ENCODE measurements around the gene MRPL34.

The MRPL34 gene

DNA sequence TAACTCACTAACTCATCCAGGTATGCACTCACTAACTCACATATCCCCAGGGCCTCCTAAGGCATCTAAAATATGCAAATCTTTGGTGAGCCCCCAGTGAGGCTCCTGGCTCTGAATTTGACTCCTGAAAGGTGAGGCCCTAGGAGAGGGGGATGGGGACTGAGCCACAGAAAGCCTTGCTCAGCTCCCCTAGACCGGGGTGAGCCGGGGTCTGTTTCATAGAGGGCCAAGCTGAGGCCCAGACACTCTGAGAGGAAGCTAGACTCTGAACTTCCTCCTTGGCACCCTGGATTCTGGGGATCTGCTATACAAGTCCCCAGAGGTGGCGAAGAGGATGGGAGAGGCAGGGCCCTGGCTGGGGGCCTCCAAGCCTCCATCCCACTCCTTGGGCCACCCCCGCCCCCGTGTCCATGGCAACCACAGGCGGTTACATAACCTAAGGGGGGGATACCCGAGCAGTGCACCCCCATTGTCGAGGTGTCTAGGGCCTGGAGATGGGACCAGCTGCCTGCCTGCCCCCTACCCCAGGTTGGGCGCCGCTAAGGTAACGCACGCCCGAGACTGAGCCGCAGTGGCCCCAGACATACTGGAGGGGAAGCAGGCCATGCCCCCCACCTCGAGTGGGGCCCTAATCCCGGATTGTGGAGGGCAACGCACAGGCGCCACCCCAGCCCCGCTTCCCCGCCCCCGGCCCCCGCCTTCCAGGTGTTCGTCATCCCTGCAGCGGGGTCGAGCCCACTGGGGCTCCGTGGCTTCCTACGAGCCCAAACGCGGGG, 3.1 kb upstream of the MRPL34 start:
- H3K4me1 ChIP-seq (ENCODE audit: control insufficient read depth, insufficient read depth, low read length) = peaks cover 46% of the 10 kb centered on the region
- peak overlapping the region; percentile 75 to 82 for H3K4me3 ChIP-seq (ENCODE audit: low read length in 2 of 2)
- peaks cover 3 to 9% of the 10 kb centered on the region in 2 donors for H3K36me3 ChIP-seq (ENCODE audit: control insufficient read depth in 2 of 2, insufficient read depth in 2 of 2, low read length in 2 of 2)
- no peaks in the 10 kb centered on the region for H3K27me3 ChIP-seq (ENCODE audit: control insufficient read depth in 1 of 2, insufficient read depth in 2 of 2, low read length in 2 of 2)
- H3K9ac ChIP-seq (ENCODE audit: low read length in 2 of 2) = peak overlapping the region; percentile 68 to 81
- H3K9me3 ChIP-seq (ENCODE audit: control insufficient read depth in 2 of 2, low read length in 2 of 2) = no peaks in the 10 kb centered on the region
- peak overlapping the region; percentile 90 for H3K27ac ChIP-seq (ENCODE audit: low read length)

DNA sequence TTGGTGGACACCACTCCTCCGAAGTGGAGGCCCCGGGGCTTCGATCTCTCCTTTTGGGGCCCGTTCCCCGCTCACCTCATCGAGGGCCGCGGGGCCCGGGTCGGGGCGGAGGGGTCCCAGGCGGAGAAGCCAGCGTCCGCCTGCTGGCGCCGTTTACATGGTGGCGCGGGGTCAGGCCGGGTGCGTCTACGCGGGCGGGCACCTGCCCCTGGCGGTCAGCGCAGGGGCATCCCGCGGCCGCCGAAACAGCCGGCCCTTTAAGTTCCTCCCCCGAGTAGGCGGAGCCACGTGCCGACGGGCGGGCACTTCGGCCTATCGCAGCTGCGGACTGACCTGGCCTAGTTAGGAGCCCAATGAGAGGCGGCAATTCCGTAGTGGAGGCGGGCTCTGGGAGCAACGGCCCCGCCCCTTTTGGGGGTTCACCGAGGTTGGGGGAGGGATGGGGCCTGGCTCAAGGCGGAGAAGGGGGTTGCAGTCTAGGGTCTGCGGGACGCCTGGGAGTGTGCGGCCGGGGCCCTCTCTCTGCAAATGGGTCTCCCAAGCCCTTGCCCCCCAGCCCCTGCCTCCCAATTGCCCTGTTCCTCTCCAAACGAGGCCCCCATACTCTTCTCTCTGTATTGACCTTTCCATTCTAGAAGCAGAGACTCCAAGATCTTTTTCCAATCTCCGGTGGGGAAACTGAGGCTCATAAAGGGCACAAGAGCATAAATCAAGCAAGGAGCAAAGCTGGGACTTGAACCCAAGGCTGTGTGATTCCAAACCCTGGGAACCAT, 2.3 kb upstream of the MRPL34 start, which contains the start of gene ABHD8:
Gene ABHD8, minus strand, starts transcription at position 259 of the 773 bp plus-strand sequence. CDS start 1,809 bp downstream, outside the sequence.
- peaks cover 48% of the 10 kb centered on the region for H3K4me1 ChIP-seq (ENCODE audit: control insufficient read depth, insufficient read depth, low read length)

DNA sequence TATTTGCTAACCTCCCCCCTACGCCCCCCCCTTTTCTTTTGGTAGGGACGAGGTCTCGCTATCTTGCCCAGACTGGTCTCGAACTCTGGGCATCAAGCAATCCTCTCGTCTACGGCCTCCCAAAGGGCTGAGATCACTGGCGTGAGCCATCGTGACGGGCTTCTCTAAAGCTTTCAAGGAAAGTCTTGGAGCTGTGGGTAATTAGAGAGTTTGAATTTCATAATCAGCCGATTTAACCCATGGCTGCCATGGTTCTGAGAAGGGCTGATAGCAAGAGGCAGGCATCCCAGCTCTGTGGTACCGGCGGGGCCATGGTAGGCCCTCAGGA, 1.8 kb upstream of the MRPL34 start:
- H3K27me3 ChIP-seq (ENCODE audit: control insufficient read depth in 1 of 2, insufficient read depth in 2 of 2, low read length in 2 of 2) = no peaks in the 10 kb centered on the region
- peak overlapping the region; percentile 44 to 73 for H3K9ac ChIP-seq (ENCODE audit: low read length in 2 of 2)
- peaks cover 48% of the 10 kb centered on the region for H3K4me1 ChIP-seq (ENCODE audit: control insufficient read depth, insufficient read depth, low read length)
- H3K9me3 ChIP-seq (ENCODE audit: control insufficient read depth in 2 of 2, low read length in 2 of 2) = no peaks in the 10 kb centered on the region
- peak overlapping the region; percentile 90 for H3K27ac ChIP-seq (ENCODE audit: low read length)
- peak overlapping the region; percentile 23 to 82 for H3K4me3 ChIP-seq (ENCODE audit: low read length in 2 of 2)
- H3K36me3 ChIP-seq (ENCODE audit: control insufficient read depth in 2 of 2, insufficient read depth in 2 of 2, low read length in 2 of 2) = peaks cover 0 to 3% of the 10 kb centered on the region in 2 donors

More for the DNA sequence above, 2.3 kb upstream of the MRPL34 start, which contains the start of gene ABHD8:
- Histone ChIP-seq H3K4me3 (ENCODE audit: low read length in 2 of 2) (peak within 1 kb of the TSS; percentile 75 to 82), H3K27me3 (ENCODE audit: control insufficient read depth in 1 of 2, insufficient read depth in 2 of 2, low read length in 2 of 2) (no peaks in the 10 kb centered on the region), H3K9ac (ENCODE audit: low read length in 2 of 2) (peak within 1 kb of the TSS; percentile 73 to 81), H3K27ac (ENCODE audit: low read length) (peak within 1 kb of the TSS; percentile 90), H3K36me3 (ENCODE audit: control insufficient read depth in 2 of 2, insufficient read depth in 2 of 2, low read length in 2 of 2) (peaks cover 1 to 5% of the 10 kb centered on the region in 2 donors), H3K9me3 (ENCODE audit: control insufficient read depth in 2 of 2, low read length in 2 of 2) (no peaks in the 10 kb centered on the region)

DNA sequence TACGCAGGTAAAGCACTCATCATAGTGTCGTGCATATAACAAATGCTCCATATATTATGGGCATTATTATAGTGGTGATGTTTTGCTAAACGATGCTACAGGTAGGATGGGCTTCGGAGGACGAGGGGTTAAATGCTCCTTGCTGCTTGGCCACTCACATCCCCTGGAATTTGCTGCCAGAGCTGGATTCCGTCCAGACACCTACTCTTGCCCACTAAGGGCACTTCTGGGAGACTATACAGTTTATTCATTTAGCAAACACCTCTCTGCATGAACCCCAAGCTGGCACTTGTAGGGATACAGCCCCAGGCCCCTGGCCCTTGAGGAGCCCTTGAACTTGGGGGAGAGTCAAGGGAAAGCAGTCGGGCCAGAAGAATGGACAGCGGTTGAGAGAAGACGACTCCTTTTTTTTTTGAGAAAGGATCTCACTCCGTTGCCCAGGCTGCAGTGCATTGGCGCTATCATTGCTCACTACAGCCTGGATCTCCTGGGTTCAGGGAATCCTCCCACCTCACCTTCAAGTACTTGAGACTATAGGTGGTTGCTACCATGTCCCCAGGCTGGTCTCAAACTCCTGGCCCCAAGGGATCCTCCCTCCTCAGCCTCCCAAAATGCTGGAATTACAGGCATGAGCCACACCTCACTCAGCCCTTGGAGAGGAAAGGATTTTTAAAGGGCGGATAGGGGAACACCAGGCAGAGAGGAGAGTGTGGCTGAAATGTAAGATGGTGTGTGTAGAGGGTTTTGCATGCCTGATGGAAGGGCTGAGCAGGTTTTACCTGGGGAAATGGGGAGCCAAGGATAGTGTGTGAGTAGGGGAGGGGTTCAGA, 1.1 kb upstream of the MRPL34 start:
- Histone ChIP-seq H3K27ac (ENCODE audit: low read length) (peak overlapping the region; percentile 90), H3K9me3 (ENCODE audit: control insufficient read depth in 2 of 2, low read length in 2 of 2) (no peaks in the 10 kb centered on the region), H3K4me3 (ENCODE audit: low read length in 2 of 2) (peak overlapping the region; percentile 23 to 91)

DNA sequence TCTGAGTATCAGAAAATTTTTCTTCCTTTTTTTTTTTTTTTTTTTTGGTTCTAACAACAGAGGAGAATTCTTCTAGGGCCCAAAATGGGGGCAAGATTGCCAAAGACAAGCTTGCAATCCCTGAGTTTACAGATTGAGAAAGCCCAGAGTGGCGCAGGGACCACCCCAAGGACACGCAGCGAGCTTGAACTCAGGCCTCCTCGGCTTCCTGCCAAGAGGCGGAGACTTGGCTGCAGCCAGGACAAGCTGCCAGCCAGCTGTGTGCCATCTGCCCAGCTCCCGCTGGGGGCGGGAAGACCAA, 506 bp upstream of the MRPL34 start:
- peak overlapping the region; percentile 90 for H3K27ac ChIP-seq (ENCODE audit: low read length)
- H3K4me3 ChIP-seq (ENCODE audit: low read length in 2 of 2) = peak overlapping the region; percentile 86 to 91
- peak overlapping the region; percentile 44 to 47 for H3K9ac ChIP-seq (ENCODE audit: low read length in 2 of 2)
- no peaks in the 10 kb centered on the region for H3K27me3 ChIP-seq (ENCODE audit: control insufficient read depth in 1 of 2, insufficient read depth in 2 of 2, low read length in 2 of 2)
- no peaks in the 10 kb centered on the region for H3K9me3 ChIP-seq (ENCODE audit: control insufficient read depth in 2 of 2, low read length in 2 of 2)
- peaks cover 0 to 3% of the 10 kb centered on the region in 2 donors for H3K36me3 ChIP-seq (ENCODE audit: control insufficient read depth in 2 of 2, insufficient read depth in 2 of 2, low read length in 2 of 2)
- H3K4me1 ChIP-seq (ENCODE audit: control insufficient read depth, insufficient read depth, low read length) = peaks cover 57% of the 10 kb centered on the region

More for the DNA sequence above, 1.1 kb upstream of the MRPL34 start:
- H3K9ac ChIP-seq (ENCODE audit: low read length in 2 of 2) = peak overlapping the region; percentile 44 to 73
- peaks cover 0 to 3% of the 10 kb centered on the region in 2 donors for H3K36me3 ChIP-seq (ENCODE audit: control insufficient read depth in 2 of 2, insufficient read depth in 2 of 2, low read length in 2 of 2)
- H3K4me1 ChIP-seq (ENCODE audit: control insufficient read depth, insufficient read depth, low read length) = peaks cover 51% of the 10 kb centered on the region
- H3K27me3 ChIP-seq (ENCODE audit: control insufficient read depth in 1 of 2, insufficient read depth in 2 of 2, low read length in 2 of 2) = no peaks in the 10 kb centered on the region

DNA sequence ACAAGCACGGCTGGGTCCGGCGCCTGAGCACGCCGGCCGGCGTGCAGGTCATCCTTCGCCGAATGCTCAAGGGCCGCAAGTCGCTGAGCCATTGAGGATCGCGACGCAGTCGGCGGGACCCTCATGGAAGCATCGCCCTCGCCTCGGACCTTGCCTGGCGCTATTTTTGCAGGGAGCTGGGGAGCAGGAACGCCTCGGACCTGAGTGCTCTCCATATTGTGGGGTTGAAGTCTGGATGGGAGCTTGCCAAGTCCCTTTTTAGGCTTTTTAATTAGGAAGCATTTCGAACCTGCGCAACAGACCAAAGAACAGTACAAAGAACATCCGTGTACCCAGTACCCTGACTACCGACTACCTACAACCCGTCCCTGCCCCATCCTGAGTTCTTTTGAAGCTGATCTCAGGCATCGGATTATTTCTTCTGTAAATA, 628 bp downstream of the MRPL34 start:
- Histone ChIP-seq H3K36me3 (ENCODE audit: control insufficient read depth in 2 of 2, insufficient read depth in 2 of 2, low read length in 2 of 2) (no peaks in the 10 kb centered on the region), H3K9me3 (ENCODE audit: control insufficient read depth in 2 of 2, low read length in 2 of 2) (no peaks in the 10 kb centered on the region), H3K27ac (ENCODE audit: low read length) (peak overlapping the region; percentile 90), H3K9ac (ENCODE audit: low read length in 2 of 2) (peak overlapping the region; percentile 83 to 86), H3K27me3 (ENCODE audit: control insufficient read depth in 1 of 2, insufficient read depth in 2 of 2, low read length in 2 of 2) (no peaks in the 10 kb centered on the region), H3K4me1 (ENCODE audit: control insufficient read depth, insufficient read depth, low read length) (peaks cover 64% of the 10 kb centered on the region), H3K4me3 (ENCODE audit: low read length in 2 of 2) (peak overlapping the region; percentile 86 to 91)

DNA sequence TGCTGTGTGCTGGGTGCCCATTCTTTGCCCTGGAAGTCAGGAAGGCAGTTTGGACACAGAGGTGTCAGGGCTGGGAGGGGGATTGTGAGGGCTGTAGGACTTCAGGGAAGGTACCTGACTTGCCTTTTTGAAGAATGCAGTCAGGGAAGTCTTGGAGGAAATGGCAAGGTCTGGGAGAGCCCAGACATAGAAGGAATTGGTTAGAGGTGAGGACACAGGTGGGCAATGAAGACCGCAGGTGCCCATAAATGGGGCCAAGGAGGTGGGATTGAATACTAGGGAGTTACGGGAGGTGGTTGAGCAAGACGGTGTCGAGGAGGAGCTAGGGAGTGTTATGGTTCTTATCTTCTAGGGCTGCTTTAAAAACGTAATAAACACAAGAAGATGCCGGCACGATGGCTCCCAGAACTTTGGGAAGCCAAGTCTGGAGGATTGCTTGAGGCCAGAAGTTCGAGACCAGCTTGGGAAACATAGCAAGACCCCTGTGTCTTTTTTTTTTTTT, 2.3 kb downstream of the MRPL34 start:
- peaks cover 0 to 2% of the 10 kb centered on the region in 2 donors for H3K36me3 ChIP-seq (ENCODE audit: control insufficient read depth in 2 of 2, insufficient read depth in 2 of 2, low read length in 2 of 2)
- H3K9me3 ChIP-seq (ENCODE audit: control insufficient read depth in 2 of 2, low read length in 2 of 2) = no peaks in the 10 kb centered on the region
- no peaks in the 10 kb centered on the region for H3K27me3 ChIP-seq (ENCODE audit: control insufficient read depth in 1 of 2, insufficient read depth in 2 of 2, low read length in 2 of 2)
- peaks cover 58% of the 10 kb centered on the region for H3K4me1 ChIP-seq (ENCODE audit: control insufficient read depth, insufficient read depth, low read length)
- no peak overlapping the region for H3K9ac ChIP-seq (ENCODE audit: low read length in 2 of 2)
- H3K27ac ChIP-seq (ENCODE audit: low read length) = peak overlapping the region; percentile 11
- H3K4me3 ChIP-seq (ENCODE audit: low read length in 2 of 2) = no peak overlapping the region

DNA sequence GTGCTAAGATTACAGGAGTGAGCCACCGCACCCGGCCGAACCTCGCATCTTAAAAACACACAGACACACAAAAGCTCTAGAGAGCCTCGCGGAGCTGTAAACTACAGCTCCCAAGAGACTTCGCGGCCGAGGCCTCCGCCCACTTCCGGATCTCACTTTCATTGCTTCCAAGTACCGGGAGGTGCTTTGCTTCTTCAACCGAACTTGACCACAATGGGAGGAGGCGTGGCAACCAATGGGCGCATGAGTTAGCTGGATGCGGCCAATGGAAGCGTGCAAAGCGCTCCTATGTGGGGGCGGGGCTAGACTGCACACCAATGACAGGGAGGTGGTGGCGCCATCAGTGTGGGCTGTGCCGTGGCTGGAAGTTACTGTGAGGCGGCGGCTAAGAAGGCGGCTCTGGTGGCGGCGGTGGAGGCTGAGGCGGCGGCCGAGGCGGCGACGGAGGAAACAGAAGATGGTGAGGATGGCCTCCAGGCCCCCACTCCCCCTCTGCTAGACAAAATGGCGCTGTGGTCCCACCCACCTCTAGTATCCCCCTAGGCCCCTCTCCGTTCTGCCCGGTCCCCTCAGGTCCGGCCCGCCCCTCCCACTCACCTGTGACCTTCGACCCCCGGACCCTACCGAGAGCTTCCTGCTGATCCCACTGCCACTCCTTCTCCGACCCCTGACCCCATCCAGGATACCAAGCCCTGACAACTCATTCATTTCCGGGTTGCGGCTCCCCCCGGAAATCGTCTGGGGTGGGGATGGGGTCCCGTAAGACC, 3.7 kb downstream of the MRPL34 start, which contains the start of gene DDA1:
Gene DDA1, plus strand, starts transcription at position 366 of the 767 bp plus-strand sequence. Its CDS starts 92 bp downstream, at position 458.
- peaks cover 48% of the 10 kb centered on the region for H3K4me1 ChIP-seq (ENCODE audit: control insufficient read depth, insufficient read depth, low read length)
- H3K27ac ChIP-seq (ENCODE audit: low read length) = peak within 1 kb of the TSS; percentile 55
- H3K9ac ChIP-seq (ENCODE audit: low read length in 2 of 2) = peak within 1 kb of the TSS; percentile 79 to 86

DNA sequence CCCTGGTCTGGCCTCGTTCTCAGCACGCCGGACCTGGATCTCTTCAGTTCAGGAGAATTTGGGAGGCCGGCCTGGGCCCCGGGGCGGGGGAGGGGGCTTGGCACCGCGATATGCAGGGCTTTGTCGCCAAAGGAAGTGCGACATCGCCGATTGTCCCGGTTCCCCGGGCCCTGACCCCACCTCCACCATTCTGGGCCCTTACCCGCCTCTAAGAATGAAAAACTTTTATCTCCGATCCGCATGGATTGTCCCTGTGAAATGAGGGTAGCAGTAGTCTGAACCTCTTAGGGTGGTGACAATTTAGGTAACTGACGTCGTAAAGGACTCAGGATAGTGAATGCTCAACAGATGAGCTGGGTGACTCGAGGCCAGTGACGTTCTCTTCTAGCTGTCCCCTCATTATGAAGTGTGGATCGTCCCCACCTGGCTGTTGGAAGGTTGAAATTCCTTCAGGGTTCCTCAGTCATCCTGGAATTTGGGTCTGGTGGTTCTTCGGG, 4.3 kb downstream of the MRPL34 start:
- H3K9ac ChIP-seq (ENCODE audit: low read length in 2 of 2) = peak overlapping the region; percentile 79 to 86
- no peaks in the 10 kb centered on the region for H3K27me3 ChIP-seq (ENCODE audit: control insufficient read depth in 1 of 2, insufficient read depth in 2 of 2, low read length in 2 of 2)
- peaks cover 11 to 12% of the 10 kb centered on the region in 2 donors for H3K36me3 ChIP-seq (ENCODE audit: control insufficient read depth in 2 of 2, insufficient read depth in 2 of 2, low read length in 2 of 2)
- H3K4me3 ChIP-seq (ENCODE audit: low read length in 2 of 2) = peak overlapping the region; percentile 76 to 91
- H3K27ac ChIP-seq (ENCODE audit: low read length) = no peak overlapping the region
- peaks cover 42% of the 10 kb centered on the region for H3K4me1 ChIP-seq (ENCODE audit: control insufficient read depth, insufficient read depth, low read length)
- H3K9me3 ChIP-seq (ENCODE audit: control insufficient read depth in 2 of 2, low read length in 2 of 2) = no peaks in the 10 kb centered on the region

More for the DNA sequence above, 3.7 kb downstream of the MRPL34 start, which contains the start of gene DDA1:
- Histone ChIP-seq H3K27me3 (ENCODE audit: control insufficient read depth in 1 of 2, insufficient read depth in 2 of 2, low read length in 2 of 2) (no peaks in the 10 kb centered on the region), H3K4me3 (ENCODE audit: low read length in 2 of 2) (peak within 1 kb of the TSS; percentile 76 to 91), H3K36me3 (ENCODE audit: control insufficient read depth in 2 of 2, insufficient read depth in 2 of 2, low read length in 2 of 2) (peaks cover 6 to 7% of the 10 kb centered on the region in 2 donors), H3K9me3 (ENCODE audit: control insufficient read depth in 2 of 2, low read length in 2 of 2) (no peaks in the 10 kb centered on the region)

Measured in stomach smooth muscle (tissue), 2 donors.